ENCODE results near the gene TACC2. TPM values are rescaled to one million over a fixed set of nuclear protein-coding genes. Genes with fewer than 3 reads are reported as not detected.

The TACC2 gene
- total RNA-seq, 2 experiments from 2014 or later, result not detected

DNA sequence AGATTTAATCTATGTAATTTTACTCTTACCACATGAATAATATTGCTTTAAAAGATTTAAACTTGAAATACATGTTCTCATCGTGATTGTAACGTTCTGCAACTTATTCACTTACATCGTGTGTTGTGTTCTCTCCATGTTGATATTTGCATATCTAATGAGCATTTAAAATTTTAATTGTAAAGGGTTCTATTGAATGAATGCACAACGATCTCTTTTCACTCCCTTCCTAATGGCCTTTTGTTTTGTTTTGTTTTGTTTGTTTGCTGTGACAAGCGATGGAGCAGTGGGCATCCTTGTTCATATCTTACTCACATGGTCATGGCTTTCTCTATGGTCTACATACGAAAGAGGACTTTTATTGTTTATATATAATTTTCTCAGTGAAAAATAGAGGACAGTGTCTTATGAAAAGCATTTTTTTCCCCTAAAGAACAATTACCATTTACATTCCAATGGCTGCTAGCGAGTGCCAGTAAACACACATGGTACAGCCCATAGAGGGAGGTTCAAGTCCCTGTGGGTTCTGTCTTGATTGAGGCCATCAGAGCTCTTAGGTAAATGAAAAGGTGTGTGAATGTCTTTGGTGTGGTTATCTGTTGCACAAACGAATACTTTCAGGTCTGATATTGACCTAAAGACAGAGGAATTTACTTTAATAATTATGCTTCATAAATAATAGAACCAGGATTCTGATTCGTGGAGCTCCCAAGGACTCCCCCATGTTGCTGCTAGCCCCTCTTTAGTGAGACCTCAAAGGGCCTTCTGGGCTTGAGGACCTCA lies 314.5 kb downstream of the TACC2 start:
- H3K9me3 Mint-ChIP-seq, result peaks cover 7% of the 10 kb centered on the region
- H3K36me3 Mint-ChIP-seq (ENCODE audit: low read depth), result no peaks in the 10 kb centered on the region
- no peaks in the 10 kb centered on the region for H3K27me3 Mint-ChIP-seq (ENCODE audit: low read depth)
- H3K4me3 Mint-ChIP-seq, result no peak overlapping the region
- intact Hi-C loops (cut with micrococcal nuclease), result no loop called here
- CTCF ChIA-PET, result interaction anchor here (0.6 to 1.0 kb wide), 2 partner anchors 13 to 262 kb away, joined by 3 to 4 read pairs; no protein-coding TSS in a partner anchor
- no peak for DNase-seq
- no peak overlapping the region for H3K27ac Mint-ChIP-seq
- no peaks in the 10 kb centered on the region for H3K4me1 Mint-ChIP-seq (ENCODE audit: low read depth)

Other genes with a start within 250 kb of the TACC2 start
- 10 to 100 TPM; 13.6 to 17.5 TPM for gene ATE1, start 61.1 kb upstream of the TACC2 start, total RNA-seq
- 10 to 100 TPM; 47.5 to 48.8 TPM for gene NSMCE4A, start 13.9 kb upstream of the TACC2 start, total RNA-seq